Endothelial cell of umbilical vein (primary cell): ENCODE measurements around the gene DDB1.

Experiments
- CTCF ChIP-seq, 2 donors: IDR thresholded peaks; 1 replicate in 1 of 2; 2 replicates in 1 of 2; pipeline ENCODE4 v1.5.1; 2011; ENCODE audit warnings: low read length in 2 of 2, mild to moderate bottlenecking in 2 of 2, moderate library complexity in 2 of 2, control low read depth in 1 of 2, inconsistent platforms in 1 of 2, low read depth in 1 of 2; ENCODE audit not compliant: insufficient read depth in 1 of 2; ENCODE audit errors: extremely low read depth in 1 of 2
- EZH2 ChIP-seq: IDR thresholded peaks from 2 replicates; pipeline ENCODE4 v1.6.1; 2012; ENCODE audit warnings: borderline replicate concordance, low read depth, mild to moderate bottlenecking, moderate library complexity, low read length, inconsistent platforms; ENCODE audit not compliant: severe bottlenecking
- FOS ChIP-seq: IDR thresholded peaks from 2 replicates; pipeline ENCODE4 v1.6.1; 2011; ENCODE audit warnings: mild to moderate bottlenecking, low read length, moderate library complexity, borderline replicate concordance; ENCODE audit not compliant: insufficient read depth
- JUN ChIP-seq: IDR thresholded peaks from 2 replicates; pipeline ENCODE4 v1.6.1; 2011; ENCODE audit warnings: borderline replicate concordance, low read depth; ENCODE audit not compliant: insufficient read length, insufficient read depth
- POLR2A ChIP-seq: IDR thresholded peaks from 2 replicates; pipeline ENCODE4 v1.6.1; 2012; ENCODE audit warnings: low read depth, mild to moderate bottlenecking, control low read depth, low read length

GRCh38 chr11:61309141-61309540, 23.8 kb downstream of the DDB1 start:
- TF ChIP-seq EZH2 (no peak), JUN (no peak), CTCF (IDR thresholded peaks at IDR 0.05; ENCODE audit: extremely low read depth in 1 of 2, insufficient read depth in 1 of 2, low read depth in 1 of 2, low read length in 2 of 2) (no peak), POLR2A (no peak), FOS (no peak)
